ENCODE measurements around the gene TSACC.

TSACC gene

GRCh38 chr1:156376958-156377919, 38.9 kb downstream of the TSACC start:
- no peak for DNase-seq (ENCODE audit: low spot score)

DNA sequence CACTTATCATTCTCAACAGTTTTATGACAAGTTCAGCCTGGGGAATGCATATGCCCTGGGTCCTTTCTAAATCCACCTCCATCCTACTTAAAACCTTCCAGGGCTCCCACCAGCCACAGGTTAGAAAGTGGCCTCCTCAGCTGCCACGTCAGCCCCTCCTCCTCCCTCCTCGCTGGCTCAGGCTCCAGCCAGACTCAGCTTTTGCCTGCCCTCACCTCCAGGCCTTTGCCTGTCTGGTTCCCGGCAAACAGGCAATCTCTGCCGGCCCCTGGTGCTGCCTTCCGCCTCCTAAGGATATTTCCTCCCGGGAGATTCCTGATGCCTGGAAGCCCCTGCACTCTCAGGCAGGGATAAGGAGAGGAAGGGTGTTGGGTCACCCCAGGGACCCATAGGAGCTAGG, 40.2 kb downstream of the TSACC start:
- no peak for DNase-seq (ENCODE audit: low spot score)

GRCh38 chr1:156379420-156380165, 41.3 kb downstream of the TSACC start:
- no peak for DNase-seq (ENCODE audit: low spot score)

GRCh38 chr1:156382561-156382960, 44.2 kb downstream of the TSACC start:
- DNase-seq (ENCODE audit: low spot score), result no peak

DNA sequence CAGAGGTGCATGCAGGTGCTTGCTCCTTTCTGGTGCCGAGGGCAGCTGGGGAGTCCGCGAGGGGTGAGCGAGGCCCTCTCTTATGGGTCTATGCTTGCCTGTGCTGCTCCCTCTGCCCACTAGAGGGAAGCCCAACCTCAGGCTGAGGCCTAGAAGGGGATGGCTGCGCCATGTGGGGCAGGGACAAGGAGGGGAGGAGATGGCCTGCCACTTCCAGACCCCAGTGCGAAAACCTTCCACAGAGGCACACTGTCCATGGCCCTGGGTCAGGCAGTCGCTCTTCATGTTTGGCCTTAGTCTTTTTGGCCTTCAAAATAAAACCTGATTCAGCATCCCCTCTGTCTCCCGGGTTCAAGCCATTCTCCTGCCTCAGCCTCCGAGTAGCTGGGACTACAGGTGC, 44.7 kb downstream of the TSACC start:
- peak; percentile 84 for DNase-seq (ENCODE audit: low spot score)

GRCh38 chr1:156384007-156384406, 45.7 kb downstream of the TSACC start:
- DNase-seq (ENCODE audit: low spot score), result no peak

DNA sequence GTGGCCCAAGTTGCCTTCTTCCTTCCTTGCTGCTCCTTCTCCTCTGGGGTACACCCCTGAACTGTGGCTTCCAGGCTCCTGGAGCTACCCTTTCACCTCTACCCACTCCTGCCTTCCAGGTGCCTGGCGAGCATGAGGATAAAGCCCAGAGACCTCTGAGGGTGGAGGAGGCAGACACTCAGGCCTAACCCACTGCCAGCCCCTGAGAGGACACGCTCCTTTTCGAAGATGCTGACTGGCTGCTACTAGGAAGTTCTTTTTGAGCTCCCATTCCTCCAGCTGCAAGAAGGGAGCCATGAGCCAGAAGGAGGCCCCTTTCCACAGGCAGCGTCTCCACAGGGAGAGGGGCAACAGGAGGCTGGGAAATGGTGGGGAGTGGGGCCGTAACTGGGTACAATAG, 46.3 kb downstream of the TSACC start:
- DNase-seq (ENCODE audit: low spot score), result no peak

DNA sequence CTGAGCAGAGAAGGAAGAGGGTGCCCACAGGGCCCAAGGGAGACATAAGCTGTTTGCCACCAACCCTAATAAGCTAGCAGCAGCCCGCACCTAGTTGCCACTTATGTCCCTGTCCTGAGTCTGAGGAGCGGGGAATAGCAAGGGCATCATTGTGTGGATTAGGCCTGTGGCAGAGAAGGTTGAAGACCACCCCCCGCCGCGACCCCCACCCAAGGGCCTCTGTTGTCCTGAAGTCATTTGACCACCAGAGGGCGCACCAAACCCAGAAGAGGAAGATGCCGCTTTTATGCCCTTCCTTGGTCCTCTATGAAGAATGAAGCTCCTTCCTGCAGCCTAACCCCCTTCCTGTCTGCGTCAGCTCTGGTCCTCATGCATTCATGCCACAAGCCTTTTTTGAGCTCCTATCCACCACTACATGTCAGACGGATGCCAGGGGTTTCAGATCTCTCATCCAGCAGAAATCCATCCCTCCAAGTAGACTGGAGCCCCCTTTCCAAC, 47.3 kb downstream of the TSACC start:
- DNase-seq (ENCODE audit: low spot score), result peak; percentile 90

DNA sequence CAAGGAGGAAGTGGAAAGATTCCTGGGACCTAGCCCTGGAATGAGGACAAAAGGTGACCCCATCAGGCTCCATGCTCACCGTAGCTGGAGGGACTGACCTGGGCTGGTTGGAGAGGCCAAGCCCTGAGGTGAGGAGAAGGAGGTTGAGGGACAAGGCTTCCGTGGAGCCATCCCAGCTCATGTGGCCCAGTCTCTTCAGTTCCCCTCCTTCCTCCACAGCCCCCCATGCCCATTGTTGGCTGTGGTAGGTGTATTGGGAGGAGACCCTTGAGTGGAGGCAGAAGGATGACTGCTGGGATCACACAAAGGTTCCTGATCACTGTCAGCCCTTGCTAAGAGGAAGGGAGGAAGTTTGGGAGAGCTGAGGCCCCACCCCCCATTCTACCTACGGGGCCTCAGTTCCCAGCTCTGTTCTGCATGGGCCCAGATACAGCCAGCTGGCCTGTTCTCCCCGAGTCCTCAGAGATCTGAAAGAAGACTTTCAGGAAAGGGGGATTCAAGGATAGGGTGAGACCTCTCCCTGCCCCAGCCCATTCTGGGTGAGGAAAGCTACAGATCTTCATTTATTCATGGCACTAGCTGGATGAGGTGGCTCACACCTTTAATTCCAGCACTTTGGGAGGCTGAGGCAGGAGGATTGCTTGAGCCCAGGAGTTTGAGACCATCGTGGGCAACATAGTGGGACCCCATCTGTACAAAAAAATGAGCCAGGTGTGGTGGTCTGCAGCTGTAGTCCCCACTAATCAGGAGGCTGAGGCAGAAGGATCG, 48.0 kb downstream of the TSACC start:
- no peak for DNase-seq (ENCODE audit: low spot score)

- no peak for DNase-seq (ENCODE audit: low spot score)
Observed at GRCh38 chr1:156386949-156387869, 48.9 kb downstream of the TSACC start.

DNA sequence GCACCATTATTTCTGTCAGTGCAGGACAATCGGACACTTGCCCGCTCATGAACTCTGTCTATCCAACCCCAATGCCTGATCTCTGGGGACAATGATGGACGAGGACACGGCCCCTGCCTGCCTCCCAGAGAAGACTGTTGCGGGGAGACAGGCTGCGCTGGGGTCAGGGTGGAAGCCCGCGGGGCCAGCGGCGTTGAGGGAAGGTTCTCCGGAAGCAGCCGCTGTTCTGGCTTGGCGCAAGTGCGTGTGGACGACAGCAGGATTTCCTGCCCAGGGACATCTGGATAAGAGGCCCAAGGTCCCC, 49.5 kb downstream of the TSACC start:
- DNase-seq (ENCODE audit: low spot score), result no peak

GRCh38 chr1:156388174-156389137, 50.1 kb downstream of the TSACC start:
- peak; percentile 88 for DNase-seq (ENCODE audit: low spot score)

DNA sequence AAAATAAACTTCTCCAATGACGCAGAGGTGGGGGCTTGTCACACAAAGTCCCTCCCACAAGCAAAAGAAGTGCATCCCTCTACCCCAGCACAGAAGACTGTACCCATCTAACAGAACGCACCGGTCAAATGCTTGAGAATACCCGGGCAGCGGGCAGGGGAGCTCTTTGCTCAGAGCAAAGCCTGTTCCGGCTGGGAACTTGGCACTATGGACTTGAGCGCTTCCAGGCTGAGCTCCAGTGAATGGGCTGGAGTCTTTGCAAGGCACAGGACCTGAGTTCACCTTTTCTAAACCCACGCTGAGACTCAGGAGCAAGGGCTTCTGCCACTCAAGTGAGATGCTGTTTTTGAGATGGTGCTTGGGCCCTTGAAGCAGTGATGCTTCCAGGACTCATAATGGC, 51.0 kb downstream of the TSACC start:
- no peak for DNase-seq (ENCODE audit: low spot score)

- DNase-seq (ENCODE audit: low spot score), result no peak
Observed at GRCh38 chr1:156390469-156391365, 52.4 kb downstream of the TSACC start.

DNA sequence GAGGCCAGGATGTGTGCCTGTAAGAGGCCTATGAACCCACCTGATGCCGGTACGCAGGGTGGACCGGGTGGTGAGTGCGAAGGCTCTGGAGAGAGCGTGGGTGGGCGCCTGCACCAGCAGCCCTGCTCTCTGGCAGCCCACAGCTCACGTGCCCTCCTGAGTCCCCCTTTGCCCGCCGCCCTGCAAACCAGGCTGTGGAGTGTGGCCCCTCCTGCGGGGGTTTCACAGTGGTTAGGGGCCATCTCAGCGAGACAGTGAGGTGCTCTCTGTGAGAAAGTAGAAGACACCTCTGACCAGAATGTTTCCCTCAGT, 53.0 kb downstream of the TSACC start:
- no peak for DNase-seq (ENCODE audit: low spot score)

DNA sequence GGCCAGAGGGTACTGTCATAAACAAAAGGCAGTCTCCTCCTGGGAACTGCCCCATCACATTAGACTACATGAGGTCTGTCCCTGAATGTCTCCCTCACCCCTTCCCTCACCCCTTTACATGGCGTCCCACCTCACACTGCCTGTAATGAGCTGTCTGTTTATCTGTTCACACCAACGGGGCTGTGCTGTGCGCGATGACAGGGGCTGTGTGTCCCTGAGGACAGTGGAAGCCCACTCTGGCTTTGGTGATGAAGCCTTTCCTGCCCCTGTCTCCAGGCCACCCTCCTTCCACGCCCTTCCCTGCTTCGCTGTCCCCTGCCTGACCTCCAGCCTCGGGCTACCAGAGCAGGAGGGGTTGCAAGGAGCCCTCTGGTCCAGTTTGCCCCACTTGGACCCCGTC, 53.4 kb downstream of the TSACC start:
- no peak for DNase-seq (ENCODE audit: low spot score)

DNA sequence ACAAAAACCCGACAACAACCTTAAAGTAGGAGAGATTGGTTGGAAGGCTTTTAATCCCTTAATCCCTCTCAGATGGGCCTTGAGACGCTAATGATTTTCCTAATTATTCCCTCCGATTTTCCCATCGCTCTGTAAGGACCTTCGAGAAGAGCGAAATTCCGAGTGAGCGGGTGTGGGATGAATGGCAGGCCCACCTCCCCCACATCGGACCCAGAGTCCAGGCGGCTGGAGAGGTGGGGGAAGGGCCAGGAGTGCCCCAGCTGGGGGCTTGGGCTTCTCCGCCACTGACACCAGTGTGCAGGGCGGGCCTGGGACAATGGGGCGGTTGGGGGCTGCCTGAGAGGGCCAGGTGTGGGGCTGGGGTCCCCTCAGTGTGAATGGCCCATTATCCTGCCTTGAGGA, 54.1 kb downstream of the TSACC start:
- no peak for DNase-seq (ENCODE audit: low spot score)

- DNase-seq (ENCODE audit: low spot score), result no peak
Observed at GRCh38 chr1:156393095-156393494, 54.8 kb downstream of the TSACC start.

DNA sequence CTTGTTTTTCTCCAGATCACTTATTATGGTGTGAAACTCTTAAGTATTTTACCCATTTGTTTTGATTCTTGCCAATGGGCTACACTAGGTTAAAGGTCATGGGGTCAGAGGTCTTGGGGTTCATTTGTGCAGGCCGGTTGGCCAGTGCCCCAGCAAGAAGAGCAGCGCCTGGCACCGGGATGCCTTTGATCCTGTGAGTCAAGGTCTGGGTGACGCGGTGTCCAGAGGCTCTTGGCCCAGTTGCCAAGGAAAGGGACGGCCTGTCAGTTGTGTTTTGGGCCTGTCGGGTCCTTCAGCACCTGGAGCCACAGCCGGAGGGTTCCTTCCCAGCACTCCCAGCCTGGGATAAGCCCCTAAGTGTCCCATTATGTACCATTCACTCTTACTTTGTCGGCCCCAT, 55.8 kb downstream of the TSACC start:
- no peak for DNase-seq (ENCODE audit: low spot score)

All from COLO829 (cell line).